OCI-M2 (cell line): ENCODE data around the gene OPRM1.
"Not testable (repeated sequence)": the region's sequence is repeated elsewhere in the genome, so short reads cannot be mapped to it uniquely, and the experiment has no call there.

Experiments
- DNase-seq: peaks from one replicate; lab custom pipeline; 2025; ENCODE audit not compliant: unreplicated experiment; lab: John Stamatoyannopoulos, UW

The OPRM1 gene

GRCh38 chr6:154139892-154140291, 100.9 kb downstream of the OPRM1 start:
- DNase-seq, result no peak

DNA sequence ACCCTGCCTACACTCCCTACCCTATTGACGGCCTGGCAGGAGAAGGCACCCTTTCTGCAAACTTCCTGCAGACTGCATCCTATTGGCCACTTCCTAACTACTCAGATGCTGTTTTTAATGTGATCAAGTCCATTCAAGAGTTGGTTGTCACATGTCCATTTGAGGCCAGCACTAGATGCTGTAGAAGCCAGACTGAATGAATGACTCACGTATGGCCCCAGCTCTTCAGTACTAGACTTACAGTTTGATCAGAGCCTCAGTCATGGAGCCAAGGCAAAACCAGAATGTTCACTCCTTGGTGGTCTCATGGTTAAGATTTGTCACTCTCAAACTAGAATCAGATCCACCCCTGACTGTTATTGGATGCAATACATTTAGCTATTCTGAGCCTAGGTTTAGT, 101.7 kb downstream of the OPRM1 start:
- no peak for DNase-seq

DNA sequence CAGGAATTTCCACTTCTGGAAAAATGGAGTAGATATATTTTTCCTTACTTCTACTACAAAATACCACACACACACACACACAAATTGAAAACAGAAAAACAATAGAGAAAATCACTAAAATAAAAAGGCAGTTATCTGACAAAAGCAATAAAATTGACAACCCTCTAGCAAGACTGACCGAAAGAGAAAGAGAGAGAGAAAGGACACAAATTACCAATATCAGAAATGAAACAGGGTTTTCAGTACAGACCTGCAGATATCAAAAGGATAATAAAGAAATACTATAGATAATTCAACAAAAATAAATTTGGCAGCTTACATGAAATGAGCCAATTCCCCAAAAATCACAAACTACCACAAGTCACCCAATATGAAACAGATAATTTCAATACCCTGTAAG, 104.7 kb downstream of the OPRM1 start:
- no peak for DNase-seq

GRCh38 chr6:154154389-154154967, 115.4 kb downstream of the OPRM1 start:
- peak; percentile 22 for DNase-seq

GRCh38 chr6:154156135-154156896, 117.3 kb downstream of the OPRM1 start:
- DNase-seq, result no peak

DNA sequence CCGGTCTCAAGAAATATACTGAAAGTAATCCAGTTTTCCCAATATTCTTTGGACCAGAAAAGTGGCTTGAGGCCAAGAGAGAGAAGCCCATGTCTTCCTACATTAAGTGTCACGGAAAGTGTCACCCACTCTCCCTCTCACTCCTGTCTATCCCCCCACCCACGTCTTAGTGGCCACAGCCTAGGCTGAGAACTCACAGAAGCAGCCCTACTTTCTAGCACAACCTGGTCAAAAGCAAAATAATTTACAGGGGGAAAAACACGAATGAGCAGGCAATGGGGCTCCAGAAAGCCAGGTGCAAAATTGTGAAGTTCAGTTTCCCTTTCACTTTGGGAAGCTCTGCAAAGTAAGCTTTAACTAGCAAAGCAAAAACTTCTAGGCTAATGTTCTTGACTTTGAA, 118.0 kb downstream of the OPRM1 start:
- DNase-seq, result no peak

DNA sequence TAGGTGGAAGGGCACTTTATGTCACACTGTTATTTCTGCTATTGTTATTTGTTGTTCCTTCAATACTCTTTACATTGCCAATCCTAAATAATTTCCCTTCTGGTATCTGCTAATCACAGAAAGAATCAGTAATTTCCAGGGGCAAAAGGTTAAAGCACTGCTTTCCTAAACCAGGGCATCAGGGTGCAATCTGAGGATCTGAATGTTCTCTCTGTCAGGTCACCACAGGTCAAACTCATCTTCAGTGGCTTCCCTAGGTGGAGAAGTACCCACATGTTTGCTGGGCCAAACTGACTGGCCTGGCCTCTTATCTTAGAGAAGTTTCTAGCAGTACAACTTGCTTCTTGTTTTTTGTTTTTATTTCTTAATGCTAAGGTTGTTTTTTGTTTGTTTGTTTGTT, 118.7 kb downstream of the OPRM1 start:
- DNase-seq, result no peak

- DNase-seq, result no peak
Observed at GRCh38 chr6:154159126-154159525, 120.1 kb downstream of the OPRM1 start.

GRCh38 chr6:154161689-154162088, 122.6 kb downstream of the OPRM1 start:
- DNase-seq, result no peak

- DNase-seq, result no peak
Observed at GRCh38 chr6:154164397-154164796, 125.4 kb downstream of the OPRM1 start.

GRCh38 chr6:154165478-154165877, 126.4 kb downstream of the OPRM1 start:
- DNase-seq, result no peak

DNA sequence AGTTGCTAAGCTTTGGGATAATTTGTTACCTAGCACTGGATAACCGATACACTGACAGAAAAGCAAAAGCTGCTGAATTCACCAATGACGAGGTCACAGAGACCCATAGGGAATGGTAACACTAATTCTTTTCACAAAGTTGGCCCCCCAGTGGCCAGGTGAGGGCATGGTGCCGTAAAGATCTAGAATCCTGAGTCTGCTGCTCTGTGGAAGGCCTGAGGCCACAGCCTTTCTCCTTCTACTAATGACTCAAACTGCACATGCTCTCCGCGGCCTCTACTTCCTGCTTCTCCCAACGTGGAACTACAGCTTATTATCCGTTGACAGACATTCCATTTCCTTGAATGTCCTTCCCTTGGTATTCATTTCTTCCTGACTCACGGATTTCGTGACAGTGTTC, 127.1 kb downstream of the OPRM1 start:
- DNase-seq, result no peak

DNA sequence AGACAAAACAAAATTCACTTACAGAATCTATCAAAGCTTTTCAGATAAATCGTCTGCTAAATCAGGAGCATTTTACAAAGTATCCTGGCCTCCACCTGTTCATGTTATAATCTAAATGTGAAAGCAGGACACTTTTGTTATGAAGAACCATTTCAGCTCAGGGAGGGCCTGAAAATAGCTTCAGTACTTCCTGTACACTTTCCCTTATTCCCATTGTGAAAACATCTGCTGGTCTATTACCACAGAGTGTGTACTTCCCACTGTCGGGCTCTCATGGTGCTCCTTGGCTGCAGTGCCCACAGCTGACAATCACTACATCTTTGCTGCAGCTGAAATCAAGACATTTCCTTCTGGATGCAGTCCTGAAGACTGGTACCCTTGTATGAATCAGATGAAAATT, 128.1 kb downstream of the OPRM1 start:
- DNase-seq, result no peak

- no peak for DNase-seq
Observed at GRCh38 chr6:154169193-154169847, 130.3 kb downstream of the OPRM1 start.

DNA sequence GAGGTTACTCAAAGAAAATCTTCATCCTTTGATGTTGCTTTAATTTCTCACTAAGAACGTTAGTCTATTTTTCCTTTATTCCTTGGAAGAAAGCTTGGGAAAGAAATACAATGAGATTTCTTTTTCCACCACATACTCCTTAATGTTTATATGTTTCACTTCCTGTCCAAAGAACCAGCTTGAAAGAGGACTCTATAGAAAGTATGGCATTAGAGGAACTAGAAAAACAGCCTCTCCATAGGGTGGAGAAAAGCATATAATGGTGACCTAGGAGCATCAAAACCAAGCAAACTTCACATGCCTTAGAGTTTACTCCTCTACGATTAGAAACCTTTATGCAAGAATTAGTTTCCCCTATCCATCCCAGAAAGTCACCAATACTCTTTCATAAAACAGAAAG, 131.1 kb downstream of the OPRM1 start:
- no peak for DNase-seq

- DNase-seq, result not testable (repeated sequence)
Observed at GRCh38 chr6:154172393-154172792, 133.4 kb downstream of the OPRM1 start.

GRCh38 chr6:154179434-154179833, 140.4 kb downstream of the OPRM1 start:
- DNase-seq, result no peak

GRCh38 chr6:154187203-154187602, 148.2 kb downstream of the OPRM1 start:
- no peak for DNase-seq

DNA sequence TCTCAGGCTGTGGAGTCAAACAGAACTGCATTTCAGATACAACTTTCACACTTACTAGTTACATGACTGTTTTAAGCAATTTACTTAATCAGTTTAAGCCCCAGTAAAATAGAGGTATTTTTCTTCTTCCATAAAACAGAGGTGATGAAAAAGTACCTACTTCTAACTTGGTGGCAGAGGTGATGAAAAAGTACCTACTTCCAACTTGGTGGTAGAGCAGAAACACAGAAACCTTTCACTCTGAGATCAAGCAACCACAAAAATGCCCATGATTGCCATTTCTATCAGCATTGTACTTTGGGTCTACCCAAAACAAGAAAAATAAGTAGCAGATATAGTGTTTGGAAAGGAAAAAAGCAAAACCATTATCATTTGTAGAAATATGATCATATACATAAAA, 148.7 kb downstream of the OPRM1 start:
- DNase-seq, result no peak

DNA sequence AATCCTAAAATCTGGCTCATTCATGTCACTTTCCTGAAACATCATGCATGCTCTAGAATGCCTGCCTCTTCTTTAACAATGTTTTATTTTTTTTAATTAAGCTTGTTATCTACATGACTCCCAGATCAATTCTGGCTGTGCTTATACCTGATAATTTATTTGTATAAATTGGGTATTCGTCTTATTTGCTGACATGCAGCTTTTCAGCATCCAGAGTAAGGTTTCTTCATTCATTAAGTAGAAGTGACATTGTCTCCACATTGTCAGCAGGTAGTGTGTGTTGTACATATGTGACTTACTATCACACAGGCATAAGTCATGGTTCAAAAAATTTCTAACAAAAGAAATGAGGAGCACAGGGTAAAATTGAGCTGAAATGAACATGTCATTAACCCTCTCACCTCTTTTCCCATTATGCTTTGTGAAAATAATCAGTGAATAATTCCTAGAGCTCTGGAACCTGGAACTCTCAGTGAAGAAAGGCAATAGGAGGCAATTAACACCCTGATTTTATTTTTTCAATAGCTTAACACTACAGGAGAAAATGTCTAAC, 157.4 kb downstream of the OPRM1 start:
- no peak for DNase-seq

DNA sequence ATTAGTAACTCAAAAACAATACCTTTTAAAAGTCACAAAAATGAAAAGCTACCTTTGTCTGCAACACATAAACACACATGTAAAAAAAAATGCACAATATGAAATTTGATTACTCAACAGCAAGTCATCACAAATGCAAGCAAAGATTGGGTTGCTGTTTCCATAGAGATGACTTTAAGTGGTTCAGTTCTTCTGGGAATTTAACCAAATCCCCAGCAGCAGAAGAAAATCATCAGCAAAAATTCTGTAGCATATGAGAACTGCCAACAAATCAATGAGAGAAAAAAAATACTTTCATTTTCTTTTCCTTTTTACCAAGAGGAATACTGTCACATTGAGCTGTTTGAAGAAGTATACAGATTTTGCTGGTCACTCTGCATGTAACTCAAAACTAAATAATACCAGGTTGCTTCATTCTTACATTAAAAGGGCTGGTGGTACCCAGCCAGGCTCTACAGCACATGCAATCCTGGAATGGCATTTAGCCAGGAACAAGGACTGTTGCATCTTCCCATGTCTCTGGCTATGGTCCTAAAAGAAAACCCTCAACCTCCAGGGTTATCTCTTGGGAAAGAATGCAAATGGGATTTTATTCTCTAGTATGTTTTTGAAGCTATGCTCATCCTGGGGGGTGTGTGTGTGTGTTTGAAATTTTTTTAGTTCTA, 158.3 kb downstream of the OPRM1 start:
- no peak for DNase-seq

DNA sequence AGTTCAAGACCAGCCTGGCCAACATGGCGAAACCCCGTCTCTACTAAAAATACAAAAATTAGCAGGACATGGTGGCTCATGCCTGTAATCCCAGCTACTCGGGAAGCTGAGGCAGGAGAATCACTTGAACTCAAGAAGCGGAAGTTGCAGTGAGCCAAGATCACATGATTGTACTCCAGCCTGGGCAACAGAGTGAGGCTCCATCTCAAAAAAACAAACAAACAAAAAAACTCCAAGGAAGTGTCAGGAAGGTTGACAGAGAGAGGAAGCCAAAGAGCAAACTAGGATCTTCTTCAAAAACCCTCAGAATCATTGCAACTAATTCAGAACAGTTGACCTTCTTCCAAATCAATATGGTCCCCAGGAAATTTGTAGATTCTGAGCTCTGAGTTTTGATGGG, 162.6 kb downstream of the OPRM1 start:
- DNase-seq, result not testable (repeated sequence)
